ENCODE results near the gene OLFML1.

Gene OLFML1

DNA sequence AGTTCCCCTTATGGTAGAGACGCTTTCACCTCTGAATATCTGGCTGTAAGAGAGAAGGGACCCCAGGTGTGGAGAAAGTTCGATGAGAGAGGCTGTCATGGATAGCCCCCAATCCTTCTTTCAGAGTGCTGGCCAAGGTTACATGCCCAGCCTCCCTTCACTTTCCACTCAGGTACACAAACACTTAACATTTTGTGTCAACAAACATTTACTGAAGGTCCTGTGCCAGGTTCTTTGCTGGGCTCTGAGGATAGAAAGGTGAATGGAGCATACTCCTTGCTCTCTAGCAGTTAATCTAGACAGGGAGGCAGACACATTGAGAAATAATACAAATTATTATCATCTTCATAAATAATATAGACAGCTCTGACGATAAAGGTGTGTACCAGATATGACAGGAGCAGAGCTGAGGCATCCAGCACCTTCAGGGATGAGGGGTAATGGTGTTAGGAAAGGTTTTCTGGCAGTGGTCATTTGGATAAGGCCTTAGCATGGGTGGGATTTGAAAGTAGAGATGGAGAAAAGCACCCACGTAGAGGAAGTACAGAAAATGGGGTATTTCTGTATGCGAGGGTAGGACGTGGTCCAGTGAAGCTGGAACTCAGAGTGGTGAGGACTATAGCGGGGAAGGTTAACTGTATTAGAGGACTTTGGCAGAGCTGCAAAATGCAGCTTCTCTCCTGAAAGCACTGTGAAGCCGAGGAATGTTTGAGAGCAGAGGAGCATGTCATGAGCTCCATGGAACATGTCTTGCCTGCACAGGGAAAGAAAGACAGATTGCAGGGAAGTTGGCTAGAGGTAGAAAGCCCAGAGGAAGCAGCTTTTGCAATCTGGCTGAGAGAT is 48.1 kb downstream of the OLFML1 start:
- no peak for DNase-seq

DNA sequence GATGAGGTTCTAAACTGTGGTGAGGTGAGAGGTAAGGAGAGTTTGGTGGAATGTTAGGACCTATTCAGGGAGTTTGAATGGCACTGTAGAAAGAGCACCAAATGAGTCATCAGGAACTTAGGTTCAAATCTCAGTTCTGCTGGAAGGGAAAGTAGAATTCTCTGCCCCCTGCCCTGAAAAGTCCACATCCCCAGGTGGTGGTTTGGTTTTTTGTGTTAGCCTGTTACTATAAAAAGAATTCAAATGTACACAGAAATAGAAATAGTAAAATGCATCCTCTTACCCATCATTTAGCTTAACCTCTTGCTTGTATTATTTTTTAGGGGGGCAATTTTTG is 48.7 kb downstream of the OLFML1 start:
- no peak for DNase-seq

DNA sequence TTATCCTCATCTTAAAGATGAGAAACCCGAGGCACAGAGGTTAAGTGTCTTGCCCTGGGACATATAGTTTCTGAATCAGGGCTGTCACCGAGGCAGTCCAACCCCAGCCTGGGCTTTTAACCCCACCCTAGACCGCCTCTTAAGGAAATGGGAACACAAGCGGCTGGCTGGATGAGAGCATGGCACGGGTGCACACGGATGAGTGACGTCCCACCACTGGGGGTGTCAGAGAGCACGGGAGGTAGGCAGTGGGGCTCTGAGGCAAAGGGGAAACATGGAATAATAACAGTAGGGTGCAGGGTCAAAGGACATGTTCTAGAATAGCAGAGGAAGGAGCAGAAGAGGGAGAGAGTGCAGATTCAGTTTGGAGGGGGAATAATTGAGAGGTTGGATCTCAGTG is 50.8 kb downstream of the OLFML1 start:
- no peak for DNase-seq

DNA sequence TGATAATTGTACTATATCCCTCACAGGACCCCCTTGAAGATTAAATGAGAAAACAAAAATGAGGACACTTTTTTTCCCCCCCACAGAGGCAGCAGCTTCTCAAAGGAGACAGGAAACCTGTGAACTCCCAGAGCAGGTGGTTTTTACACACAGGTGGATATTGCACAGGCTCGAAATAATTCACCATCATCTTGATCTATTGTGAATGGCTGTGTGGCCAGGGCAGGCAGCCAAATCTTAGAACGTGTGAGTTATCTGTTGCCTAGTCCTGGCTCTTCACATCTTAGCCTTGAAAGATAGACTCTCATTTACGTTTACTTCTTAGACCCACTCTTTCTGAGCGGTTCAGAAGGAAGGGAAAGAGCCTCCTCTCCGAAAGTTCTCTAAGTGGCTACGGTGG is 52.0 kb downstream of the OLFML1 start:
- no peak for DNase-seq

DNA sequence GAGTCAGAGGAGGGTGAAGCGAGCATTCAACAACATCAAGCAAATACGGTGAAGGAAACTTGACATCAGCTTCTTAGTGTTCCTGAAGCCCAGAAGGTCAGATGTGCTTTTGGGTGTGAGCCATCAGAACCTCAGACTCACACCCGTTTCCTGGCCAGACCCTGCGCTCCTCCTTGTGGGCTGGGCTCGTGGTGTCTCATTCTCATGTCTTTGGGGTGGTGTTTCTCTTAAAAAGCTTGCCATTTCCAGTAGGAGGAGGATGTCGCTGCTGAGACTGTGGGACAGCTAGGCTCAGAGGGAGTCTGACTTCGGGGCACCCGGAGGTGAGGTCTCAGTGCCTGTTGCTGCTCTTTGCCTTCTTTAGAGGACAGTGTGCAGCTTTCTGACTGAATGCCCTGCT is 52.7 kb downstream of the OLFML1 start:
- no peak for DNase-seq

DNA sequence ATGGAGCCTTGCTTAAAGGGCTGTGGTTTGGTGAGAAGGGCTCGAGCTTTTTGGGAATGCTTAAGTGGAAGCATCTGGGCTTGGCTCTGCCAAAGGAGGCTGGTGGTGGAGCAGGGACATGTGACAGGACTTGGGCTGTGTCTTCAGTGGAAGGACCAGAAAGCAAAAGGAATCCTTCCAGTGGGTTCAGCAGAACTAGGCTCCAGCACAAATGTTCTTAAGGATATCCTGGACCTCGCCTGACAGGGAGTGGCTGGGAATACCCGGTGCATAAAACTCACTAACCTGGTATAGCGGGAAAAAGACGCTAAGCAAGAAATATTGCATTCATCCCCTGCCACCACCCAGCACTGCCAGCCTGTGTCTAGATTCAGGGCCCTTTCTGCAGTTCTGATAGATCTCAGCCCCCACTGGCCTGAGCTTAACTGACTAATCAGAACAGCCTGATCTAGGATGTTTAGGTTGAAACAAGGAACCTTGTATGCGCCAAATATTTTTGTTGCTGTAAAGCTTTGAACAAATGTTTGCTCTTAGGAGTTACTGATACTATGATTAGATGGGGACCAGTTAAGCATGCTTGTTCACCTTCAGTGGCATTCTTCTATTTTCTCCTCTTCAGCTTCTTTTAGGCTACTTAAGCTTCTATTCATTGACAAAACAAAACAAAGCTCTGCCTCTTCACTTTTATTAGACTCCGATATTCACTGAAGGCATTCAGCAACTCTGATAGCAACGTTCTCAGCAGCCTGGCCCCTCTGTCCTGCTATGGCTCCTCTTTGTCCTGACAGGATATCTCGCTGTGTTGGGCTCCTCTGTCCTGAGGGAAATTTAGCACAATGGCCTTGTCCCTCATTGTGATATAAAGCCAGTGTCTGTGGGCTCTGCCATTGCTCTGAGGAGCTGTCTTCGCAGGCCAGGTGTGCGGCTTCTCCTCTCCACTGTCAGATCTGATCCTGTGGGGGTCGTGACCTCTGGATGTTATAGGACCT is 53.5 kb downstream of the OLFML1 start:
- DNase-seq, result no peak

DNA sequence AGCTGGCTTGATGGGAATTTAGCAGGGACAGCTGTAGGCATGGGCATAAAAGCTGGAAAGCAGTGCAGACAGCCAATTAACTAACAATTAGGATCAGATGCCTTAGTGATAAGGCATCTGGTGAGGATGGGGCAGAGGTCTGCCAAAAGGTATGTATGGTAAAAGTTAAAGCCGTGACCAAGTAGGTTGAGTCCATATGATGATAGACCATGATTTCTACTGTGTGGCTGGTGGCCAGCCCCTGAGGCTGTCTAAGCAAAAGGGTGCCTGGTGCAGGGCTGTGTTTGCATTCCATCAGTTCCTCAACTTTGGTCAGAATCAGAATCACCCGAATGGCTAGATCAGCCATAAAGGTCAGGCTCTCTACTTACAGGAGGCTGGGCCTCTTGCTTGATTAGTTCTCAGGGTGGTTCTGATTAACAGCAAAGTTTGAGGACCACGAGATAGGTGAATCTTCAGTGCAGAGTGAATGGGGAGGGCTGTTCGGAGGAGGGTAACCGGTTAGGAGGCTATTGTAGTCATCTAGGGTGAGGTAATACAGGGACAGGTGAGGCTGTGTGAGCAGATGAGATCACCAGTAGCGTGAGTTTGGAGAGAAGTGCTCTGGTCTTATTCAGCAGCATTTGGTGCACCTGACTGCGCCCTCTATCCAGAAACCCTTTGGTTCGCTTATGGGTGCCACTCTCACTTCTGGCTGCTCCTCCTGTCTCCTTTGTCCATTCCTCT is 55.7 kb downstream of the OLFML1 start:
- no peak for DNase-seq

DNA sequence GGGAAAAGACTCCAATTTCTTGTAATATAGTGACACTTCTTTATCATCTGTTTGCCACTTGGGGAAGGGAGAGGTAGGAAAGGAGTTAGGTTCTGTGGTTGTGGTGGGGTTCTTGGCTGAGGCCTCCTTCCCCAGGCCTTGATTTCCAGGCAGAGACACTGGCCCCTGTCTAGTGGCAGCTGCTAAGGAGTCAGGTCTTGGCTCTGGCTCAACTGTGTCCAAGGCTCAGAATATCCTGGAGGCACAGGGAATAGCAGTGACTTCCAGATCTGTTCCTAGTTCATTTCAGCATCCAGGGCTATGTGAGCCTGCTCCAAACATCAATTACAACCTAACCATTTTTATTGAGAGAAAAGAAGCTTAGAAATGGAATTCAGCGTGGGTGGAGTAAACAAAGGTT is 58.0 kb downstream of the OLFML1 start:
- DNase-seq, result no peak

DNA sequence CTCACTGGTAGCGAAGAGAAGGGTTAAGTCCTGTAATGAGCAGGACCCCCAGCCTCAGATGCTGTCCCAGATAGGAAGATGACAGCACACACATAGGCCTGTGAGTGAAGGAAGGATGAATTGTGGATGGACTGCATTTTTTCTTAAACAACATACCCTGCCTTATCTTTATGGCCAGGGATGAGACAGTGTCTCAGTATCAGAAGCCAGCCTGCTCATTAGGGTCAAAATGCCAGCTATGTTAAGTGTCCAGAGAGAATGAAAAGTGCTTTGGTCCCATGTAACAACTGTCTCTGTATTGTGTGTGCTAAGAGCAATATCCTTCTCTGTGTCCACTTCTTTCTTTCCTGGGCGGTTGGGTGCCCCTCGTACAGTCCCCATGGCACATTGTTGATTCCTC is 58.7 kb downstream of the OLFML1 start:
- no peak for DNase-seq

DNA sequence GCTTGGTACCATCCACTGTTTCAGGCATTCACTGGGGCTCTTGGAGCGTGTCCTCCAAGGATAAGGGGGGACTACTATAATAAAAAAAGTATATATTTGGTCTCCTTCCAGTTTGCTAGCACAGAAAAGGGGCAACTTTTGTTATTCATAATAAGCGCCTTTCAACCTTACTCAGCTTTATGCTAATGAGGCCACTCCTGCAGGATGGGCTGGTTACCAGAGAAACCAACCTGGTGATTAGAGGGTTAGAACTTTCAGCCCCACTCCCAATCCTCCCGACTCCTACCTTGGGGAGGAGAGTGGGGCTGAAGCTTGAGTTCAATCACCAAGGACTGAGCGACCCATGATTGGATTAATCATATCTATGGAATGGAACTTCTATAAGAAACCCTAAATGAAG is 60.3 kb downstream of the OLFML1 start:
- no peak for DNase-seq

DNA sequence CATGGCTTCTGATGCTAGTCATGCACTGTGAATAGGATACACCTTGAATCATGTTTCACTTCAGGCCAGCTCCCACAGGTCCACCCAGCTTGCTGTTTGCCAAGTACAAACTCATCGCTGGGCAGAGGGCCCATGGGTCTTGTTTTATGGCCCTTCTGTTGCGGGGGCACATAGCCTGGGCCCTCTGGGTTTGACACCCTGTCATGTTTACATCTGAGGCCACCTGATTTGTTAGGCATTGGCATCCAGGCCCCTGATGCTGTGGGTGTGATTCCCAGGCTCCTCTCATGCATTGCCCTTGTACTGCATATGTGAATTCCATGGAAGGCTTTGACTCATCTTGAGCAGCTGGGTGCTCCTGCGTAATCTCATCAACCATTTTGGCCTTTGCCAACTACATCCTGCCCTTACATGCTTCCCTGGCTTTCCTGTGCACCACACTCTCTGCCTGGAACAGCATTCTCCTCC is 61.1 kb downstream of the OLFML1 start:
- DNase-seq, result no peak

DNA sequence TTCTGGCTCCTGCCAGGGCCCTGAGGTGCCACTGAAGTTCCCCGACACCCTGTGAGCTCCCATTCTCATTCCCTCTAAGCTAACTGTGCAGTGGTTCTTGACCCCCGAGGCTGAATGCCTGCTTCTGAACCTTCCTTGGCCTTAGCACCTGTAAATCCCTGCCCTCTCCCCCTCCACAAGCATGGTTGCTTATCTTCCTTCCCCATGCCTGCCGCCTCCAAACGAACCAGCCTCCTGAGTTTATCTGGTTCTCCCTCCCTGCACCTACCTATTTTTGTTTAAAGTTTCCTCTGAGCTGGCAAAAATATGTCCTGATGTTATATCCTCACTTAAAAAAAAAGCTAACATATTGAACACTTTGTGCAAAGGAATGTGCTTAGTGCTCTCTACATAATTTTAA is 62.4 kb downstream of the OLFML1 start:
- no peak for DNase-seq

DNA sequence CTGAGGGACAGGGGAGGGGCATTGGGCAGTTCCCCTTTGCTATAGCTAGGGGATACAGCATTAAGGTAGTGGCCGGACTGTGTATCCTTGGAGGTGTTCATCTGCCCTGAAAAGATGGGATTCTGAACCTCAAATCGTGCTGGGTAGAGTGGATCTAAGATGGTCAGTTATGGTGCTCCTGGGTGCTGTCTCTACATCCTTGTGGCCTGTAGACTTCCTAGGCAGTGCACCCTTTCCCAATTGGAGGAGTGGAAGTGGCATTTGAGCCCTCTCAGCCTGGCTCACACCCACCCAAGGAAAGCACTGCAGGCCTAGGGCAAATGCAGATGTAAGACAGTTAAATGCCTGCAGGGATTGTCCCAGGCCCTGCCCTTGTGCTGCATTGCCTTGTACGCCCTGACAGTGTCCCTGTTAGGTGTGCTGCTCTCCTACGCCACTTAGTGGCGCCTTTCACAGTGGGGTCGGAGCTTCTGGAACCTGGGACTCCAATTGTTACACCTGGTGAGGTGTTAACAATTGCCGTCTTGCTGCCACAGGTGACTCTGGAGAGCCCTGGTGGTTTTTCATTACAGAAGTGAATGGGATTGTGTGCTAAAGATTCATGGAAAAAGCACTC is 63.5 kb downstream of the OLFML1 start:
- no peak for DNase-seq

DNA sequence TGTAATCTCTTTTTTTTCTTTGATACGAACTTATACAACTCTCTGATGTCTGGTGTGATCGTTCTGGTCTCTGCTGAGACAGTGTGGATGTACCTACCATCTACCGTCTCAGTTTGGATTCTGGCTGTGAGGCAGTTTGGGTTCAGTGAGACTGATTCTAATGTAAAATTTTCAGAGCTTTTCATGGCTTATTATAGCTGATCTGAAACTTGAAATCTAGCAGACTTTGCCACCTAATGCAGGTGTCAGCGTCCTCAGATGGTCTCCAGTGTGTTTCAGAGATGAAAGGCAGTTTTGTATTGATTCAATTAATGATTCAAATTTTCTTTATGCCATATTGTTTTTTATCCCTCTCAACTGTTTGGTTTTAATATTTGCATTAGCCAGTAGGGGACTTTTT is 64.4 kb downstream of the OLFML1 start:
- no peak for DNase-seq

DNA sequence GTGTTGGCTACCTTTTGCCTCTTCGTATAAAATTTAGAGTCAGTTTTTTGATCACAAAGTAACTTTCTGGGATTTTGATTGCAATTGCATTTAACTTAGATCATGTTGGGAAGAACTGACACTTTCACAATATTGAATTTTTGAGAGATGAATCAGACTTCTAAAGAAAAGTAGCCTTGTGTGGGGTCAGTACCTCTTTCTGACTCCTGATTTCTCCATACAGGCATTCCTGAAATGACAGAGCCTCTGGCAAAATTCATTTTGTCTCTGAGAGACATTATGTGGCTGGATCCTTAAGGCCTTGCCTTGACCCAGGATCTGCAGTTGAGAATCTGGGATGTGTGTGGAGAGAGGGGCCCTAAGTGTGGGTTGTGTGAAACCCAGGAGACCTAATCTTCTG is 66.3 kb downstream of the OLFML1 start:
- DNase-seq, result no peak

DNA sequence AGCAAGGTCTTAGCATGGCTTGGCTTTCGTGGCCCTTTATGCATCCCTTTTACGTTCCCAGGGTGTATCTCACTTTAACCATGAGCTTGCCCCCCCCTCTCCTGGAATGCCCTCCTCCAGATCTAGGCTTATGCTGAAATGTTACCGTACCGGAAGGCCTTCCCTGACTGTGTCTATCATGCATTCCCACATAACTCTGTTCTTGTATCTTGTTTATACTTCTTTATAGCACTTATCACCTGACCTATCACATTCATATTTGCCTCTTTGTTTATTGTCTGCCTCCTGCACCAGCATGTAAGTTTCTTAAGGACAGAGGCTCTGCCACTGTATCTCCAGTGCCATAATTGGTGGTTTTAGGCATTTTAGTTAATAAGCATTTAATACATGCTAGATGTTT is 67.4 kb downstream of the OLFML1 start:
- DNase-seq, result no peak

DNA sequence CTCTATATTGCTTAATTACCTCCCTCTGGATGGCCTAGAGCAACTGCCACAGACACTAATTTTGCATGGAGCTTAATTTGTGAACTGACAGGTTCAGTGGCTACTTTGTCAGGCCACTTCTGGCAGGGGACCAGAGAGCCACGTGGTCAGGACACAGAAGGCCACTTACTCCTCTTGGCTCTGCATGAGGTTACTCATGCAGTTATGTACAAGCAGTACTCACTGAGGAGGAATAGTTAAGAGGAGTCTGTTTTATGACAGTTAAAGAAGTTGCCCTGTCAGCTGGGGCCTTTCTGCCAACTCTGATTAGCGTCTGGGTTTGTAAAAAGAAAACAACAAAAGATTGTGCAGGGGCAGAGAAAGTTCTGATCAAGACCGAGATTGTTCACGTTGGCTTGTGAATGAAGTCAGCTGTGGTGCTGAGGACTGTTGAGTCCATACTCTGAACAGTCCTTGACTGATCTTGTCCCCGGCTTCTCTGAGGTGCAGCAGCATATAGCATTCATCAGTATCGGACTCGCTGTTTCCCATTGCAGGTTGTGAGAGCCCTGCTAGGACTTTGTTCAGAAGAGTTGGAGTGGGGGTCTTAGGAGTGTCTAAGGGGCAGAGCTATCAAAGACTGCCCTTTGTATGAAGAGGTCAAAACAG is 69.9 kb downstream of the OLFML1 start:
- no peak for DNase-seq

DNA sequence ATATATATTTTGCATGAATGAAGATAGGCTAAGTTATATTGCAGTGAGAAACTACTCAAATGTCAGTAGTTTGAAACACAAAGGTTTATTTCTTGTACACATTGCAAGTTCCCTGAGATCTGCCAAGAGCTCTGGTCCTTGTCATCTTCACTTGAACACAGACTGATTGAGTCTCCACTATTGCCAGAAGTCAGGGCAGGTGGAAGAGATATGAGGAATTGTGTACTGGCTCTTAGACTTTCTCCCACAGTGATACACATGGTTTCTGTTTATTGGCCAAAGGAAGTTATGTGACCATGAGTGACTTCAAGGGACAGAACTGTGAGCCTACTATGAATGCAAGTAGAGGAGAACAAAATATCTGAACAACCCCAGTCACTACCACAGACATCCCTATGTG is 72.7 kb downstream of the OLFML1 start:
- DNase-seq, result no peak

DNA sequence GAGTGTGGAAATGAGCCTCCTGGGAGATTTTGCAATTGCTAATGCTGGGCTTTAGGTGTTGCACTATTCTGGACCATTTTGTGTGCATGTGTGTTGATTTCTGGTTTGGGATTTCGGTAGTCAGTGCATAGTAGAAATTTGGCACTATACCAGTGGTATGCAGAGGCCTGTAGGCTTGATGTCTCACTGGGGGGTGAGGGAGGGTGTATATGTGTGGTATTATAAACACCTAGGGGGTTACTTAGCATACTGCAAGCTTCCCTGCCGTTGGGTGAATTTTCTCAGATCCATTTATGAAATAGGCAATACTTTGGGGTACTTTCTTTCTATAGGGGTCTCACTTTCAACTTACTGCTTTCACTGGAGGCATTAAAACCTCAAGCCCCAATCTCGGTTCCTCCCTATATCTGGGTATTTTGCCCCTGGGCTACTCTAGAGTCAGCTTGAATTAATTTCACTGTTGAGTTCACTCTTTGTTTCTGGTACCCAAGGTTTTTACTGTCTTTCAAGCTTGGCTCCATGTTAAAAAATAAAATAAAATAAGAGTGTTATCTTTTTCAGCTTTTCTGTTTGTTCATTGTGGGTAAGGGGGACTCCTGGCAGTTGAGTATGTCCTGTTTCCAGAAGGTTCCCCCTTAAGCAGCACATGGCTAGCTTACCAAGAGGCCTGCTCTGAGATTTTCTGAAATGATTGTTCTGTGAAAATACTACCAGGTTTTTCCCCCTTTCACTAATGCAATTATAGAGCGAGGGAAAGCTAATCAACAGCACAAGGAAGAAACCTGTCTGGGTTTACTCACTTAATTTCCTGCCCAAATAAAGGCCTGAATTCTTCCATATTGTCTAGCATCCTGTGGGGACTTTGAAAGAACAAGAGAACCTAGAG is 74.3 kb downstream of the OLFML1 start:
- no peak for DNase-seq
